Muscle of leg (tissue), 11 donors: ENCODE measurements around the gene CLCN6. TPM values are rescaled to one million over a fixed set of nuclear protein-coding genes. Genes with fewer than 3 reads are reported as not detected.

Experiments used
- DNase-seq: peaks from one replicate; pipeline ENCODE4 v3.0.0; 2013
- H3K27ac ChIP-seq: one replicate; pipeline ENCODE4 v1.5.1; 2013; ENCODE audit warnings: mild to moderate bottlenecking, low read length, control low read depth
- H3K27me3 ChIP-seq: one replicate; pipeline ENCODE4 v1.6.1; 2013; ENCODE audit warnings: low read length; ENCODE audit not compliant: control insufficient read depth, insufficient read depth
- H3K36me3 ChIP-seq: one replicate; pipeline ENCODE4 v1.6.1; 2013; ENCODE audit warnings: low read length; ENCODE audit not compliant: control insufficient read depth, insufficient read depth
- H3K4me1 ChIP-seq: one replicate; pipeline ENCODE4 v1.6.1; 2013; ENCODE audit warnings: low read length; ENCODE audit not compliant: control insufficient read depth, insufficient read depth
- H3K4me3 ChIP-seq: one replicate; pipeline ENCODE4 v1.5.1; 2013; ENCODE audit warnings: low read length, control low read depth
- H3K9me3 ChIP-seq: replicated peaks from 2 replicates; pipeline ENCODE4 v1.6.1; 2013; ENCODE audit warnings: low read depth, low read length; ENCODE audit not compliant: control insufficient read depth
- WGBS: methylation state at CpG from one replicate; pipeline ENCODE4 v1.1.5; 2013; ENCODE audit warnings: missing lambda C conversion rate; ENCODE audit not compliant: insufficient coverage; 5-methylcytosine and 5-hydroxymethylcytosine counted together
- polyA plus RNA-seq, 8 donors: library from polyadenylated mRNA; unstranded; fragments of 120-200 nt; gene quantifications; one replicate each; pipeline versions ENCODE4 v1.2.1 to v1.2.3, GENCODE V29; 2013; ENCODE audit warnings: inconsistent platforms in 1 of 8, low replicate concordance in 1 of 8; ENCODE audit not compliant: insufficient read length in 8 of 8, insufficient read depth in 1 of 8
- total RNA-seq: library from RNA; stranded (reverse); fragments of 120-200 nt; gene quantifications from one replicate; pipeline ENCODE4 v1.2.4, GENCODE V29; 2013

CLCN6 gene
- total and polyA plus RNA-seq, 9 donors, result 7.5 to 16.2 (median 11.9) TPM

- 78% methylated on average over 11 of the region's 13 CpGs for WGBS
- no peaks in the 10 kb centered on the region for H3K36me3 ChIP-seq
These were observed 26.1 kb upstream of the CLCN6 start for GRCh38 chr1:11779715-11780379.

GRCh38 chr1:11780380-11781147 lies 25.4 kb upstream of the CLCN6 start:
- Histone ChIP-seq H3K27ac (no peak overlapping the region), H3K4me3 (no peak overlapping the region), H3K9me3 (no peaks in the 10 kb centered on the region), H3K27me3 (no peaks in the 10 kb centered on the region), H3K4me1 (peaks cover 13% of the 10 kb centered on the region), H3K36me3 (no peaks in the 10 kb centered on the region)
- WGBS, result 88% methylated on average over 3 of the region's 10 CpGs
- no peak for DNase-seq

More at GRCh38 chr1:11779715-11780379, 26.1 kb upstream of the CLCN6 start:
- Histone ChIP-seq H3K27ac (no peak overlapping the region), H3K4me3 (no peak overlapping the region), H3K4me1 (peaks cover 5% of the 10 kb centered on the region), H3K9me3 (no peaks in the 10 kb centered on the region), H3K27me3 (no peaks in the 10 kb centered on the region)
- DNase-seq, result no peak

GRCh38 chr1:11781297-11781696 lies 24.7 kb upstream of the CLCN6 start:
- no peak overlapping the region for H3K4me3 ChIP-seq
- WGBS, result 80% methylated on average over 5 of the region's 12 CpGs
- peaks cover 19% of the 10 kb centered on the region for H3K4me1 ChIP-seq
- no peaks in the 10 kb centered on the region for H3K9me3 ChIP-seq
- no peak for DNase-seq
- H3K36me3 ChIP-seq, result no peaks in the 10 kb centered on the region
- no peak overlapping the region for H3K27ac ChIP-seq
- H3K27me3 ChIP-seq, result no peaks in the 10 kb centered on the region

GRCh38 chr1:11782127-11782708 lies 23.8 kb upstream of the CLCN6 start:
- Histone ChIP-seq H3K27ac (no peak overlapping the region), H3K27me3 (no peaks in the 10 kb centered on the region), H3K9me3 (no peaks in the 10 kb centered on the region), H3K4me3 (no peak overlapping the region), H3K4me1 (peaks cover 29% of the 10 kb centered on the region), H3K36me3 (no peaks in the 10 kb centered on the region)
- 67% methylated on average over 3 of the region's 6 CpGs for WGBS
- no peak for DNase-seq

GRCh38 chr1:11783556-11783955 lies 22.4 kb upstream of the CLCN6 start:
- 83% methylated on average over 1 of the region's 6 CpGs for WGBS
- Histone ChIP-seq H3K36me3 (peaks cover 6% of the 10 kb centered on the region), H3K27me3 (no peaks in the 10 kb centered on the region), H3K4me1 (peaks cover 42% of the 10 kb centered on the region), H3K4me3 (no peak overlapping the region), H3K27ac (no peak overlapping the region), H3K9me3 (no peaks in the 10 kb centered on the region)
- no peak for DNase-seq

- Histone ChIP-seq H3K27ac (peak overlapping the region; percentile 29), H3K36me3 (peaks cover 10% of the 10 kb centered on the region), H3K27me3 (no peaks in the 10 kb centered on the region), H3K4me1 (peaks cover 51% of the 10 kb centered on the region), H3K9me3 (no peaks in the 10 kb centered on the region), H3K4me3 (peak overlapping the region; percentile 28)
- 75% methylated on average over 17 of the region's 21 CpGs for WGBS
- DNase-seq, result no peak
These were observed 21.6 kb upstream of the CLCN6 start for GRCh38 chr1:11784256-11784992.

- Histone ChIP-seq H3K27ac (peak overlapping the region; percentile 13), H3K27me3 (no peaks in the 10 kb centered on the region), H3K36me3 (peaks cover 18% of the 10 kb centered on the region), H3K4me3 (peak overlapping the region; percentile 28), H3K4me1 (peaks cover 58% of the 10 kb centered on the region), H3K9me3 (no peaks in the 10 kb centered on the region)
- peak; percentile 67 for DNase-seq
- WGBS, result 8% methylated on average over 21 of the region's 30 CpGs
These were observed 20.8 kb upstream of the CLCN6 start for GRCh38 chr1:11784993-11785769.

GRCh38 chr1:11786168-11786567 lies 19.8 kb upstream of the CLCN6 start:
- Histone ChIP-seq H3K4me1 (peaks cover 68% of the 10 kb centered on the region), H3K9me3 (no peaks in the 10 kb centered on the region), H3K27me3 (no peaks in the 10 kb centered on the region), H3K27ac (peak overlapping the region; percentile 96), H3K4me3 (no peak overlapping the region), H3K36me3 (peaks cover 28% of the 10 kb centered on the region)
- WGBS, result 58% methylated on average over 3 of the region's 5 CpGs
- no peak for DNase-seq

- peaks cover 80% of the 10 kb centered on the region for H3K4me1 ChIP-seq
- H3K27ac ChIP-seq, result peak overlapping the region; percentile 96
- H3K9me3 ChIP-seq, result no peaks in the 10 kb centered on the region
- peak overlapping the region; percentile 38 for H3K4me3 ChIP-seq
- 10% methylated on average over 14 of the region's 16 CpGs for WGBS
- peaks cover 39% of the 10 kb centered on the region for H3K36me3 ChIP-seq
- DNase-seq, result peak; percentile 81
- no peaks in the 10 kb centered on the region for H3K27me3 ChIP-seq
These were observed 18.7 kb upstream of the CLCN6 start for GRCh38 chr1:11787251-11787803.
